Measurements from ENCODE around the gene DDA1. TPM values are rescaled to one million over a fixed set of nuclear protein-coding genes. Genes with fewer than 3 reads are reported as not detected.
"Not testable (repeated sequence)": the region's sequence is repeated elsewhere in the genome, so short reads cannot be mapped to it uniquely, and the experiment has no call there.

The DDA1 gene
- total RNA-seq, 1 donor from 2014 or later = 33.7 TPM

- intact Hi-C loops (cut with micrococcal nuclease) = loop anchor here (10.0 kb wide), 1 partner anchor 511 kb away; no protein-coding TSS in a partner anchor
These were observed 23.8 kb upstream of the DDA1 start for GRCh38 chr19:17285415-17286135.

- intact Hi-C loops (cut with micrococcal nuclease) = loop anchor here (10.0 kb wide), 1 partner anchor 511 kb away; no protein-coding TSS in a partner anchor
These were observed 23.1 kb upstream of the DDA1 start for GRCh38 chr19:17286263-17286662.

- intact Hi-C loops (cut with micrococcal nuclease) = loop anchor here (10.0 kb wide), 1 partner anchor 512 kb away; no protein-coding TSS in a partner anchor
These were observed 22.6 kb upstream of the DDA1 start for GRCh38 chr19:17286752-17287151.

GRCh38 chr19:17289489-17289888 lies 19.9 kb upstream of the DDA1 start:
- intact Hi-C loops (cut with micrococcal nuclease) = loop anchor here (10.0 kb wide), 1 partner anchor 515 kb away; no protein-coding TSS in a partner anchor

- intact Hi-C loops (cut with micrococcal nuclease) = loop anchor here (1.0 to 5.0 kb wide), 5 partner anchors 11 to 290 kb away; partner anchors contain the start of genes ABHD8, BST2 and DDA1
These were observed 16.9 kb upstream of the DDA1 start for GRCh38 chr19:17292301-17293074.

GRCh38 chr19:17293605-17294004 lies 15.8 kb upstream of the DDA1 start:
- intact Hi-C loops (cut with micrococcal nuclease) = loop anchor here (2.0 to 5.0 kb wide), 3 partner anchors 15 to 291 kb away; partner anchors contain the start of genes BST2 and DDA1

- intact Hi-C loops (cut with micrococcal nuclease) = loop anchor here (5.0 kb wide), 1 partner anchor 113 kb away; the partner anchor contains the start of gene BST2
These were observed 15.1 kb upstream of the DDA1 start for GRCh38 chr19:17294051-17294891.

- intact Hi-C loops (cut with micrococcal nuclease) = not testable (repeated sequence)
These were observed 13.8 kb upstream of the DDA1 start for GRCh38 chr19:17295551-17295950.

- intact Hi-C loops (cut with micrococcal nuclease) = no loop called here
These were observed 13.1 kb upstream of the DDA1 start for GRCh38 chr19:17296273-17296672.

GRCh38 chr19:17296976-17297375 lies 12.4 kb upstream of the DDA1 start:
- intact Hi-C loops (cut with micrococcal nuclease) = no loop called here

GRCh38 chr19:17300992-17301619 lies 8.3 kb upstream of the DDA1 start:
- intact Hi-C loops (cut with micrococcal nuclease) = no loop called here

- intact Hi-C loops (cut with micrococcal nuclease) = loop anchor here (1.0 kb wide), 1 partner anchor 10 kb away; no protein-coding TSS in a partner anchor
These were observed 6.8 kb upstream of the DDA1 start for GRCh38 chr19:17302391-17303166.

GRCh38 chr19:17303167-17303939 lies 6.0 kb upstream of the DDA1 start, which contains the start of gene ABHD8:
Gene ABHD8, minus strand, starts transcription at chr19:17303425. Its CDS starts 1,809 bp downstream, at chr19:17301616.
- intact Hi-C loops (cut with micrococcal nuclease) = loop anchor here (1.0 kb wide), 1 partner anchor 11 kb away; no protein-coding TSS in a partner anchor

GRCh38 chr19:17303940-17304267 lies 5.5 kb upstream of the DDA1 start:
- intact Hi-C loops (cut with micrococcal nuclease) = loop anchor here (1.0 kb wide), 1 partner anchor 12 kb away; no protein-coding TSS in a partner anchor

GRCh38 chr19:17304386-17305215 lies 4.8 kb upstream of the DDA1 start:
- intact Hi-C loops (cut with micrococcal nuclease) = loop anchor here (1.0 kb wide), 1 partner anchor 37 kb away; the partner anchor contains the start of gene BABAM1

- intact Hi-C loops (cut with micrococcal nuclease) = loop anchor here (1.0 kb wide), 1 partner anchor 38 kb away; the partner anchor contains the start of gene BABAM1
These were observed 4.2 kb upstream of the DDA1 start for GRCh38 chr19:17305216-17305516.

- intact Hi-C loops (cut with micrococcal nuclease) = loop anchor here (1.0 kb wide), 1 partner anchor 38 kb away; the partner anchor contains the start of gene BABAM1
These were observed 3.7 kb upstream of the DDA1 start, which contains the start of gene MRPL34 for GRCh38 chr19:17305517-17306284. Gene MRPL34, plus strand, starts transcription at chr19:17305872. Its CDS starts 21 bp downstream, at chr19:17305893.
